B cell (primary cell): ENCODE results near the gene NOP9. TPM values are rescaled to one million over a fixed set of nuclear protein-coding genes. Genes with fewer than 3 reads are reported as not detected.

ENCODE experiments used
- ATAC-seq: fragments of 200-7000 bp; cut with Tn5 transposase; one replicate; pipeline ENCODE4 v1.10.0; 2021; ENCODE audit warnings: low read depth, mild to moderate bottlenecking, moderate number of reproducible peaks, moderate library complexity
- CTCF ChIA-PET: fragments of 350-600 bp; sonication (Branson Sonifier 250); formaldehyde crosslinking; loops from one replicate; lab custom pipeline; 2021; ENCODE audit warnings: antibody characterized with exemption, inconsistent platforms; lab: Charles Lee
- POLR2A ChIA-PET: fragments of 350-600 bp; sonication (Branson Sonifier 250); formaldehyde crosslinking; loops from one replicate; lab custom pipeline; 2021; ENCODE audit warnings: antibody characterized with exemption; lab: Charles Lee
- DNase-seq: peaks from one replicate; pipeline ENCODE4 v3.0.0; 2013
- H2AFZ ChIP-seq: 2 replicates; pipeline ENCODE4 v1.6.1; 2012; ENCODE audit warnings: mild to moderate bottlenecking, low read depth, low read length; ENCODE audit not compliant: insufficient read depth, poor library complexity, severe bottlenecking
- H3K27ac ChIP-seq, 2 donors: 1 replicate in 1 of 2; 2 replicates in 1 of 2; pipeline ENCODE4 v1.5.1; 2012 to 2013; ENCODE audit warnings: low read length in 2 of 2, mild to moderate bottlenecking in 2 of 2, moderate library complexity in 1 of 2
- H3K27me3 ChIP-seq, 4 experiments: fragments of 200-600 bp in 1 of 4; sonication (generic) in 1 of 4; replicated peaks in 1 of 4; 1 replicate in 2 of 4; 2 replicates in 2 of 4; pipeline versions ENCODE4 v1.6.1 to v1.7.0; 2013 to 2016; ENCODE audit warnings: low read length in 3 of 4, mild to moderate bottlenecking in 2 of 4, mixed read lengths in 1 of 4, moderate library complexity in 1 of 4; ENCODE audit not compliant: insufficient read depth in 4 of 4, control insufficient read depth in 3 of 4; ENCODE audit errors: control extremely low read depth in 1 of 4
- H3K36me3 ChIP-seq, 2 experiments: replicated peaks in 1 of 2; 1 replicate in 1 of 2; 2 replicates in 1 of 2; pipeline versions ENCODE4 v1.6.1 to v1.7.1; 2013; ENCODE audit warnings: low read length in 1 of 2; ENCODE audit not compliant: insufficient read depth in 2 of 2, control insufficient read depth in 1 of 2; ENCODE audit errors: control extremely low read depth in 1 of 2, extremely low read depth in 1 of 2
- H3K4me1 ChIP-seq, 2 donors: fragments of 200-600 bp in 1 of 2; sonication (generic) in 1 of 2; 1 replicate in 1 of 2; 2 replicates in 1 of 2; pipeline versions ENCODE4 v1.5.1 to v1.6.1; 2013 to 2017; ENCODE audit warnings: low read length in 2 of 2; ENCODE audit not compliant: control insufficient read depth in 2 of 2, insufficient read depth in 2 of 2
- H3K4me2 ChIP-seq: replicated peaks from 2 replicates; pipeline ENCODE3; 2012; ENCODE audit warnings: mild to moderate bottlenecking, low read depth, low read length; ENCODE audit not compliant: poor library complexity, severe bottlenecking
- H3K4me3 ChIP-seq, 5 experiments: fragments of 200-600 bp in 1 of 5; sonication (generic) in 1 of 5; 1 replicate in 3 of 5; 2 replicates in 2 of 5; pipeline versions ENCODE4 v1.5.1 to v1.7.0; 2011 to 2016; ENCODE audit warnings: low read length in 4 of 5, mild to moderate bottlenecking in 4 of 5, low read depth in 2 of 5, control low read depth in 1 of 5, moderate library complexity in 1 of 5; ENCODE audit not compliant: insufficient read depth in 1 of 5; ENCODE audit errors: control extremely low read depth in 1 of 5, extremely low read depth in 1 of 5
- H3K79me2 ChIP-seq: fragments of 200-600 bp; sonication (generic); one replicate; pipeline ENCODE4 v1.6.0; 2016; ENCODE audit warnings: low read length; ENCODE audit not compliant: control insufficient read depth, insufficient read depth
- H3K9ac ChIP-seq: fragments of 200-600 bp; sonication (generic); 2 replicates; pipeline ENCODE4 v1.6.1; 2017; ENCODE audit warnings: mild to moderate bottlenecking, low read length, moderate library complexity
- H3K9me3 ChIP-seq, 3 donors: one replicate each; pipeline versions ENCODE4 v1.6.1 to v1.7.1; 2013; ENCODE audit warnings: low read length in 2 of 3; ENCODE audit not compliant: control insufficient read depth in 2 of 3, insufficient read depth in 1 of 3; ENCODE audit errors: control extremely low read depth in 1 of 3
- H4K20me1 ChIP-seq: 2 replicates; pipeline ENCODE4 v1.6.0; 2012; ENCODE audit warnings: mild to moderate bottlenecking, low read length; ENCODE audit not compliant: insufficient read depth, control insufficient read depth, poor library complexity, severe bottlenecking
- H3K27ac Mint-ChIP-seq: one replicate; pipeline ENCODE4 v1.8.0; 2021; ENCODE audit warnings: mixed read lengths
- H3K27me3 Mint-ChIP-seq: one replicate; pipeline ENCODE4 v1.8.0; 2021; ENCODE audit warnings: mixed read lengths
- H3K4me1 Mint-ChIP-seq: one replicate; pipeline ENCODE4 v1.8.0; 2021; ENCODE audit warnings: mixed read lengths
- H3K4me3 Mint-ChIP-seq: one replicate; pipeline ENCODE4 v1.8.0; 2021; ENCODE audit warnings: mixed read lengths
- H3K9me3 Mint-ChIP-seq: one replicate; pipeline ENCODE4 v1.8.0; 2022; ENCODE audit warnings: mixed read lengths; ENCODE audit not compliant: insufficient read depth
- CTCF ChIP-seq: fragments of 200-600 bp; IDR thresholded peaks from one replicate; pipeline ENCODE4 v1.8.0; 2022; ENCODE audit warnings: antibody characterized with exemption, mild to moderate bottlenecking
- EZH2 ChIP-seq: IDR thresholded peaks from 2 replicates; pipeline ENCODE4 v1.6.1; 2012; ENCODE audit warnings: borderline replicate concordance, low read depth, mild to moderate bottlenecking, moderate library complexity, low read length; ENCODE audit not compliant: insufficient read depth, poor library complexity, severe bottlenecking
- WGBS: methylation state at CpG from one replicate; pipeline ENCODE4 v1.1.5; 2013; ENCODE audit warnings: missing lambda C conversion rate; ENCODE audit not compliant: insufficient coverage; 5-methylcytosine and 5-hydroxymethylcytosine counted together
- intact Hi-C: fragments of 100-400 bp; cut with micrococcal nuclease; formaldehyde crosslinking; loops from one replicate; pipeline ENCODE4 v1.10.0; 2022
- polyA plus RNA-seq: library from polyadenylated mRNA; depleted of rRNA; stranded (reverse); fragments of >200 nt; gene quantifications from 2 replicates; pipeline ENCODE4 v1.2.3, GENCODE V29; 2012
- total RNA-seq, 2 donors: library from RNA; stranded (reverse); fragments of 120-200 nt in 1 of 2; gene quantifications; 1 replicate in 1 of 2; 2 replicates in 1 of 2; pipeline versions ENCODE4 v1.2.3 to v1.2.4, GENCODE V29; 2013 to 2022

The NOP9 gene
- total and polyA plus RNA-seq, 2 donors (not counting 1 experiment from before 2014, with no cell fraction given): 9.7 to 22.6 TPM

DNA sequence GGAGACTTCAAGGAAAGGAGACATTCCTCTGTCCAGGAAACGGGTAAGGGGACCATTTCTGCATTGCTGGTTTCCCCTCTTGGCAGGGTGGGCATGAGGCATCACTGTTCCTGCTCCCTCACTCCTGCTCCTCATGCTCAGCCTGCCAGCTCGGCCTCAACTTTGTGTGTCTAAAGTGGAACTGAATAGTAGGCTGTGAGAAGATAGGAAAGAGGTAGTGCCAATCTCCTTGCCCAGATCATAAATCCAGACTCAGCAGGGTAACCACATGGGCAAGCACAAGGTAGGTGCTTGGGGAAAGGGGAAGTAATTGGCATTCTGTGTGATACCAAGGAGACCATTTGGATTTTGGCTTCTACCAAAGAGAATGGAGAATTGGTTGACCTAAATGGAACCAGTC is 14.3 kb downstream of the NOP9 start:
- no peak overlapping the region for H3K4me3 Mint-ChIP-seq
- DNase-seq (no peak), ATAC-seq (no peak)
- peaks cover 48% of the 10 kb centered on the region for H3K4me1 Mint-ChIP-seq
- Histone ChIP-seq H3K4me1 (peaks cover 38 to 49% of the 10 kb centered on the region in 2 donors), H3K4me3 (peak overlapping the region in 1 of 5 experiments; percentile 16), H3K36me3 (peaks cover 0 to 1% of the 10 kb centered on the region in 2 experiments), H4K20me1 (peaks cover 15% of the 10 kb centered on the region), H3K4me2 (peak overlapping the region; percentile 24), H3K9ac (no peak overlapping the region), H3K79me2 (no peaks in the 10 kb centered on the region), H2AFZ (no peak overlapping the region), H3K9me3 (no peaks in the 10 kb centered on the region), H3K27me3 (peaks cover 0 to 3% (median 0%) of the 10 kb centered on the region in 4 experiments), H3K27ac (no peak overlapping the region)
- intact Hi-C loops: loop anchor here (5.0 kb wide), 1 partner anchor 302 kb away; no protein-coding TSS in a partner anchor
- 30% methylated on average over 1 of the region's 2 CpGs for WGBS
- no peaks in the 10 kb centered on the region for H3K9me3 Mint-ChIP-seq
- POLR2A ChIA-PET: interaction anchor here (0.7 kb wide), 2 partner anchors 178 to 234 kb away, joined by 3 to 4 read pairs; partner anchors contain the start of gene PSME1
- TF ChIP-seq EZH2: no peak
- TF ChIP-seq CTCF: no peak
- peak overlapping the region; percentile 54 for H3K27ac Mint-ChIP-seq
- no peaks in the 10 kb centered on the region for H3K27me3 Mint-ChIP-seq
- CTCF ChIA-PET: interaction anchor here (1.2 to 9.4 kb wide), 2 partner anchors 20 to 71 kb away, joined by 5 to 112 read pairs; partner anchors contain the start of gene TINF2
